ENCODE data around the gene SGO2. TPM values are rescaled to one million over a fixed set of nuclear protein-coding genes. Genes with fewer than 3 reads are reported as not detected.
A peak's percentile ranks its signal among the peaks of the same experiment; 100 is the strongest.

The SGO2 gene
- total RNA-seq, 1 donor from 2014 or later = 33.1 TPM

- Mint-ChIP-seq H3K27ac (ENCODE audit: unreplicated experiment) (no peak overlapping the region), H3K36me3 (ENCODE audit: low read depth) (peaks cover 2% of the 10 kb centered on the region), H3K4me3 (no peak overlapping the region), H3K9me3 (no peaks in the 10 kb centered on the region), H3K27me3 (ENCODE audit: low read depth) (peaks cover 19% of the 10 kb centered on the region), H3K4me1 (peaks cover 3% of the 10 kb centered on the region)
- no peak for DNase-seq (ENCODE audit: low read depth, low spot score)
- TF ChIP-seq, protein P1, sequence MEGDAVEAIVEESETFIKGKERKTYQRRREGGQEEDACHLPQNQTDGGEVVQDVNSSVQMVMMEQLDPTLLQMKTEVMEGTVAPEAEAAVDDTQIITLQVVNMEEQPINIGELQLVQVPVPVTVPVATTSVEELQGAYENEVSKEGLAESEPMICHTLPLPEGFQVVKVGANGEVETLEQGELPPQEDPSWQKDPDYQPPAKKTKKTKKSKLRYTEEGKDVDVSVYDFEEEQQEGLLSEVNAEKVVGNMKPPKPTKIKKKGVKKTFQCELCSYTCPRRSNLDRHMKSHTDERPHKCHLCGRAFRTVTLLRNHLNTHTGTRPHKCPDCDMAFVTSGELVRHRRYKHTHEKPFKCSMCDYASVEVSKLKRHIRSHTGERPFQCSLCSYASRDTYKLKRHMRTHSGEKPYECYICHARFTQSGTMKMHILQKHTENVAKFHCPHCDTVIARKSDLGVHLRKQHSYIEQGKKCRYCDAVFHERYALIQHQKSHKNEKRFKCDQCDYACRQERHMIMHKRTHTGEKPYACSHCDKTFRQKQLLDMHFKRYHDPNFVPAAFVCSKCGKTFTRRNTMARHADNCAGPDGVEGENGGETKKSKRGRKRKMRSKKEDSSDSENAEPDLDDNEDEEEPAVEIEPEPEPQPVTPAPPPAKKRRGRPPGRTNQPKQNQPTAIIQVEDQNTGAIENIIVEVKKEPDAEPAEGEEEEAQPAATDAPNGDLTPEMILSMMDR (conservative IDR thresholded peaks at IDR 0.05) = no peak
These were observed 10.9 kb upstream of the SGO2 start for GRCh38 chr2:200515155-200515554.

DNA sequence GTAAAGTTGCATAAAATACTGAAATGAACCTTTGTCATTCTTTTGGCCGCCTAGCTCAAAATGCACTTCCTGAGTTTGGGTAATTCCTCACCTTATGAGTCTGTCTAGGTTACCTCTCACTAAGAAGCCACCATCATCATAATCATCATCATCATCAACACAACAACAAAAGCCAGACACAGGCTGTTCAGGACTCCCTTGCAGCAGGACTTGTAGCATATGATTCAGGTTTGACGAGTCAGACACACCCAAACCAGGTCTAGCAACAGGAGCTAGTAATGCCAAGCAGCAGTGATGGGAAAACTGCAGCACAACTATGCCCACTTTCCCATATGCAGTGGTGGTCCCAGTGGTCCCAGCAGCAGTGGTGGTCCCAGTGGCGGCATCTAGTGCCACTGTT, 2.8 kb upstream of the SGO2 start:
- Mint-ChIP-seq H3K9me3 (no peaks in the 10 kb centered on the region), H3K4me1 (peaks cover 22% of the 10 kb centered on the region), H3K36me3 (ENCODE audit: low read depth) (no peaks in the 10 kb centered on the region), H3K4me3 (no peak overlapping the region), H3K27me3 (ENCODE audit: low read depth) (peaks cover 21% of the 10 kb centered on the region), H3K27ac (ENCODE audit: unreplicated experiment) (no peak overlapping the region)
- no peak for DNase-seq (ENCODE audit: low read depth, low spot score)
- TF ChIP-seq, protein P1 (conservative IDR thresholded peaks at IDR 0.05) = no peak

DNA sequence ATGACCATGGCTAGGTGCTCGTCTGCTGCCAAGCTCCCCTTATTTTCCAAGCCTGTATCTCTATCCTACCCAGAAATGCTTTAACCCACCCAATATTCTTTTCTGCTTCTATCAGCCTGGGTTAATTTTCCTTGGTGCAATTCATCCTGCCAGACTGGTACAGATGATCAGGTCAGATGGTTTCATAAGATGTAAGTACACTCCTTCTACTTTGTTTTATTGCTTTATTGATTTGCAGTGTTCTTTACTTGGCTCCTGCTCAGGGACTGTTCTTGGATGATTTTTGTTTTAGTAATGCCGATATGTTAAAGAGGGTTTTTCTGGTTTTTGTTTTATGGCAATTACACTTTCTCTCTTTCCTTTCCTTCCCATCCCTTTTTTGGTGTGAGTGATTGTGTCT, 2.4 kb upstream of the SGO2 start:
- H3K4me1 Mint-ChIP-seq = peaks cover 27% of the 10 kb centered on the region
- no peak overlapping the region for H3K27ac Mint-ChIP-seq (ENCODE audit: unreplicated experiment)
- TF ChIP-seq, protein P1 (conservative IDR thresholded peaks at IDR 0.05) = no peak
- no peak for DNase-seq (ENCODE audit: low read depth, low spot score)
- peaks cover 20% of the 10 kb centered on the region for H3K27me3 Mint-ChIP-seq (ENCODE audit: low read depth)
- H3K4me3 Mint-ChIP-seq = peak overlapping the region; percentile 31
- no peaks in the 10 kb centered on the region for H3K36me3 Mint-ChIP-seq (ENCODE audit: low read depth)
- H3K9me3 Mint-ChIP-seq = no peaks in the 10 kb centered on the region

DNA sequence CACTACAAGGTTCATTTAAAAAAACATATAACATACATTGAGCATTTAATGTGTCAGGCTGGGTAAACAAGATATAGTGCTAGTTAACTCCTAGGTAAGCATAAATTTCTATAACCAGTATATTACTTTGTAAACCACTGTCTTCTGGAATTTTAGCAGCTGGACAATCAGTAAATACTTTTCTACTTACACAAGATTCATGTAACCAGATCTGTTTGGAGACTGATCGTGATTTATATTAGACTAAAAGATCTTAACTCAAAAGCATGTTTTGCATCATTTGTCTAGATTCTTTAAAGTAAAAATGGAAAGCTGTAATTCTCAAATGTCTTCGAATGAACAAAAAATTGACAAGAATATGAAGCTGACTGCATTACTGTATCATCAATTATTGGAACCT, 941 bp upstream of the SGO2 start:
- Mint-ChIP-seq H3K27ac (ENCODE audit: unreplicated experiment) (no peak overlapping the region), H3K4me1 (peaks cover 32% of the 10 kb centered on the region), H3K9me3 (no peaks in the 10 kb centered on the region), H3K36me3 (ENCODE audit: low read depth) (no peaks in the 10 kb centered on the region), H3K27me3 (ENCODE audit: low read depth) (peaks cover 16% of the 10 kb centered on the region), H3K4me3 (no peak overlapping the region)
- TF ChIP-seq, protein P1 (conservative IDR thresholded peaks at IDR 0.05) = no peak
- no peak for DNase-seq (ENCODE audit: low read depth, low spot score)

- no peaks in the 10 kb centered on the region for H3K36me3 Mint-ChIP-seq (ENCODE audit: low read depth)
- H3K27ac Mint-ChIP-seq (ENCODE audit: unreplicated experiment) = no peak overlapping the region
- peaks cover 32% of the 10 kb centered on the region for H3K4me1 Mint-ChIP-seq
- peaks cover 16% of the 10 kb centered on the region for H3K27me3 Mint-ChIP-seq (ENCODE audit: low read depth)
- H3K4me3 Mint-ChIP-seq = peak overlapping the region; percentile 89
- TF ChIP-seq, protein P1 (conservative IDR thresholded peaks at IDR 0.05) = no peak
- no peak for DNase-seq (ENCODE audit: low read depth, low spot score)
- H3K9me3 Mint-ChIP-seq = no peaks in the 10 kb centered on the region
These were observed 491 bp upstream of the SGO2 start for GRCh38 chr2:200525551-200525881.

- no peak overlapping the region for H3K27ac Mint-ChIP-seq (ENCODE audit: unreplicated experiment)
- H3K9me3 Mint-ChIP-seq = no peaks in the 10 kb centered on the region
- TF ChIP-seq, protein P1 (conservative IDR thresholded peaks at IDR 0.05) = no peak
- peaks cover 32% of the 10 kb centered on the region for H3K4me1 Mint-ChIP-seq
- H3K4me3 Mint-ChIP-seq = peak overlapping the region; percentile 89
- no peak for DNase-seq (ENCODE audit: low read depth, low spot score)
- H3K36me3 Mint-ChIP-seq (ENCODE audit: low read depth) = no peaks in the 10 kb centered on the region
- peaks cover 13% of the 10 kb centered on the region for H3K27me3 Mint-ChIP-seq (ENCODE audit: low read depth)
These were observed 2.2 kb downstream of the SGO2 start for GRCh38 chr2:200528228-200528627.

Data from neural crest cell (in vitro differentiated cells).